Spleen (tissue), 7 donors: ENCODE results near the gene TEX2.

ENCODE experiments used
- CTCF ChIP-seq, 11 experiments: fragments of 200-600 bp in 7 of 11; fragments of 450-650 bp in 4 of 11; sonication (generic) in 4 of 11; IDR thresholded peaks in 8 of 11; conservative IDR thresholded peaks in 3 of 11; 1 replicate in 7 of 11; 2 replicates in 4 of 11; pipeline versions ENCODE4 v1.4.0 to v1.8.0; 2016 to 2021; ENCODE audit warnings: antibody characterized with exemption in 11 of 11, inconsistent platforms in 4 of 11, mild to moderate bottlenecking in 1 of 11
- POLR2A ChIP-seq, 3 donors: fragments of 450-650 bp; IDR thresholded peaks; one replicate each; pipeline ENCODE4 v1.5.1; 2017; ENCODE audit warnings: antibody characterized with exemption in 3 of 3, mild to moderate bottlenecking in 1 of 3
- POLR2AphosphoS5 ChIP-seq, 3 donors: sonication (generic); formaldehyde crosslinking; IDR thresholded peaks; one replicate each; pipeline ENCODE4 v1.5.1; 2017; ENCODE audit warnings: antibody characterized with exemption in 3 of 3
- donor health status: DM: no; HTN: no; CAD: no; lungs with moderate emphysema.
- donor health status: DM: no; HTN: no; CAD: no.
- donor health status: DM: no; HTN: no; CAD: no.

- TF ChIP-seq CTCF (IDR thresholded peaks at IDR 0.05 in 8 of 11, conservative IDR thresholded peaks at IDR 0.05 in 3 of 11), result no peak
- no peak for TF ChIP-seq POLR2A (IDR thresholded peaks at IDR 0.05)
- TF ChIP-seq POLR2AphosphoS5 (IDR thresholded peaks at IDR 0.05), result no peak
These were observed 142.8 kb downstream of the TEX2 start for GRCh38 chr17:64120159-64120810.
